Duodenal mucosa (tissue), 2 donors: ENCODE results near the gene DIAPH3.

Experiments
- H3K27ac ChIP-seq: one replicate; pipeline ENCODE4 v1.7.0; 2013; ENCODE audit warnings: low read depth, low read length
- H3K27me3 ChIP-seq, 2 donors: one replicate each; pipeline ENCODE4 v1.7.0; 2013; ENCODE audit warnings: low read length in 2 of 2, control low read depth in 1 of 2; ENCODE audit not compliant: insufficient read depth in 2 of 2, control insufficient read depth in 1 of 2
- H3K36me3 ChIP-seq, 2 donors: one replicate each; pipeline ENCODE4 v1.7.0; 2013; ENCODE audit warnings: low read length in 2 of 2, control low read depth in 1 of 2; ENCODE audit not compliant: insufficient read depth in 2 of 2, control insufficient read depth in 1 of 2
- H3K4me1 ChIP-seq, 2 donors: one replicate each; pipeline ENCODE4 v1.7.0; 2013; ENCODE audit warnings: low read length in 2 of 2, control low read depth in 1 of 2; ENCODE audit not compliant: insufficient read depth in 2 of 2, control insufficient read depth in 1 of 2
- H3K4me3 ChIP-seq, 2 donors: one replicate each; pipeline ENCODE4 v1.7.0; 2013; ENCODE audit warnings: low read length in 2 of 2, low read depth in 1 of 2
- H3K9ac ChIP-seq, 2 donors: one replicate each; pipeline ENCODE4 v1.7.0; 2013; ENCODE audit warnings: low read length in 2 of 2, low read depth in 1 of 2
- H3K9me3 ChIP-seq, 2 donors: one replicate each; pipeline ENCODE4 v1.7.0; 2013; ENCODE audit warnings: low read length in 2 of 2, control low read depth in 1 of 2; ENCODE audit not compliant: control insufficient read depth in 1 of 2

DIAPH3 gene

GRCh38 chr13:59970847-59971246 lies 192.9 kb downstream of the DIAPH3 start:
- H3K9ac ChIP-seq, result no peak overlapping the region
- no peaks in the 10 kb centered on the region for H3K27me3 ChIP-seq
- H3K9me3 ChIP-seq, result no peaks in the 10 kb centered on the region
- no peak overlapping the region for H3K27ac ChIP-seq
- peaks cover 0 to 11% of the 10 kb centered on the region in 2 donors for H3K4me1 ChIP-seq
- H3K36me3 ChIP-seq, result no peaks in the 10 kb centered on the region
- H3K4me3 ChIP-seq, result no peak overlapping the region

- H3K36me3 ChIP-seq, result no peaks in the 10 kb centered on the region
- no peak overlapping the region for H3K4me3 ChIP-seq
- H3K27ac ChIP-seq, result no peak overlapping the region
- no peaks in the 10 kb centered on the region for H3K9me3 ChIP-seq
- no peak overlapping the region for H3K9ac ChIP-seq
- H3K27me3 ChIP-seq, result no peaks in the 10 kb centered on the region
- peaks cover 0 to 7% of the 10 kb centered on the region in 2 donors for H3K4me1 ChIP-seq
Observed at GRCh38 chr13:59963827-59964226, 199.9 kb downstream of the DIAPH3 start.

- Histone ChIP-seq H3K4me3 (no peak overlapping the region), H3K36me3 (no peaks in the 10 kb centered on the region), H3K27ac (no peak overlapping the region), H3K4me1 (peaks cover 0 to 7% of the 10 kb centered on the region in 2 donors), H3K9me3 (no peaks in the 10 kb centered on the region), H3K27me3 (no peaks in the 10 kb centered on the region), H3K9ac (no peak overlapping the region)
Observed at GRCh38 chr13:59963383-59963782, 200.3 kb downstream of the DIAPH3 start.

- Histone ChIP-seq H3K9ac (no peak overlapping the region), H3K36me3 (no peaks in the 10 kb centered on the region), H3K9me3 (no peaks in the 10 kb centered on the region), H3K4me1 (peaks cover 0 to 7% of the 10 kb centered on the region in 2 donors), H3K27me3 (no peaks in the 10 kb centered on the region), H3K27ac (no peak overlapping the region), H3K4me3 (no peak overlapping the region)
Observed at GRCh38 chr13:59962343-59962742, 201.4 kb downstream of the DIAPH3 start.

- H3K27me3 ChIP-seq, result no peaks in the 10 kb centered on the region
- H3K36me3 ChIP-seq, result no peaks in the 10 kb centered on the region
- H3K9ac ChIP-seq, result no peak overlapping the region
- H3K9me3 ChIP-seq, result peaks cover 0 to 2% of the 10 kb centered on the region in 2 donors
- H3K27ac ChIP-seq, result no peak overlapping the region
- H3K4me1 ChIP-seq, result peaks cover 0 to 7% of the 10 kb centered on the region in 2 donors
- no peak overlapping the region for H3K4me3 ChIP-seq
Observed at GRCh38 chr13:59960683-59961082, 203.0 kb downstream of the DIAPH3 start.

- Histone ChIP-seq H3K9me3 (peaks cover 0 to 2% of the 10 kb centered on the region in 2 donors), H3K27ac (no peak overlapping the region), H3K36me3 (no peaks in the 10 kb centered on the region), H3K9ac (no peak overlapping the region), H3K4me3 (no peak overlapping the region), H3K4me1 (no peaks in the 10 kb centered on the region), H3K27me3 (no peaks in the 10 kb centered on the region)
Observed at GRCh38 chr13:59957438-59957837, 206.3 kb downstream of the DIAPH3 start.

- Histone ChIP-seq H3K27me3 (no peaks in the 10 kb centered on the region), H3K4me3 (no peak overlapping the region), H3K27ac (no peak overlapping the region), H3K9ac (no peak overlapping the region), H3K36me3 (no peaks in the 10 kb centered on the region), H3K9me3 (peaks cover 0 to 2% of the 10 kb centered on the region in 2 donors), H3K4me1 (no peaks in the 10 kb centered on the region)
Observed at GRCh38 chr13:59954601-59955000, 209.1 kb downstream of the DIAPH3 start.

- no peaks in the 10 kb centered on the region for H3K9me3 ChIP-seq
- H3K9ac ChIP-seq, result no peak overlapping the region
- H3K27me3 ChIP-seq, result no peaks in the 10 kb centered on the region
- H3K27ac ChIP-seq, result no peak overlapping the region
- no peaks in the 10 kb centered on the region for H3K4me1 ChIP-seq
- H3K36me3 ChIP-seq, result no peaks in the 10 kb centered on the region
- H3K4me3 ChIP-seq, result no peak overlapping the region
Observed at GRCh38 chr13:59951011-59951410, 212.7 kb downstream of the DIAPH3 start.

- no peaks in the 10 kb centered on the region for H3K9me3 ChIP-seq
Observed at GRCh38 chr13:59950266-59950665, 213.5 kb downstream of the DIAPH3 start.

GRCh38 chr13:59948686-59949085 lies 215.0 kb downstream of the DIAPH3 start:
- Histone ChIP-seq H3K4me1 (no peaks in the 10 kb centered on the region), H3K27me3 (no peaks in the 10 kb centered on the region), H3K4me3 (no peak overlapping the region), H3K9ac (no peak overlapping the region), H3K27ac (no peak overlapping the region), H3K9me3 (no peaks in the 10 kb centered on the region), H3K36me3 (no peaks in the 10 kb centered on the region)

More at GRCh38 chr13:59950266-59950665, 213.5 kb downstream of the DIAPH3 start:
- Histone ChIP-seq H3K4me3 (no peak overlapping the region), H3K9ac (no peak overlapping the region), H3K4me1 (no peaks in the 10 kb centered on the region), H3K36me3 (no peaks in the 10 kb centered on the region), H3K27me3 (no peaks in the 10 kb centered on the region), H3K27ac (no peak overlapping the region)

- no peak overlapping the region for H3K27ac ChIP-seq
- H3K9me3 ChIP-seq, result no peaks in the 10 kb centered on the region
- H3K4me1 ChIP-seq, result no peaks in the 10 kb centered on the region
- no peaks in the 10 kb centered on the region for H3K27me3 ChIP-seq
- no peak overlapping the region for H3K9ac ChIP-seq
- H3K4me3 ChIP-seq, result no peak overlapping the region
- H3K36me3 ChIP-seq, result no peaks in the 10 kb centered on the region
Observed at GRCh38 chr13:59946944-59947343, 216.8 kb downstream of the DIAPH3 start.
